Large intestine (tissue), 12 donors: ENCODE results near the gene SERGEF. TPM values are rescaled to one million over a fixed set of nuclear protein-coding genes. Genes with fewer than 3 reads are reported as not detected.

Experiments
- DNase-seq, 2 donors: peaks; one replicate each; pipeline versions ENCODE4 v3.0.0 to v3.0.0-alpha.2; 2013
- H3K27ac ChIP-seq: one replicate; pipeline ENCODE4 v1.5.1; 2013; ENCODE audit warnings: low read length
- H3K27me3 ChIP-seq: 2 replicates; pipeline ENCODE4 v1.6.1; 2013; ENCODE audit warnings: low read length; ENCODE audit not compliant: control insufficient read depth, insufficient read depth
- H3K36me3 ChIP-seq: 2 replicates; pipeline ENCODE4 v1.6.1; 2013; ENCODE audit warnings: low read length; ENCODE audit not compliant: control insufficient read depth, insufficient read depth
- H3K4me1 ChIP-seq: one replicate; pipeline ENCODE4 v1.6.1; 2013; ENCODE audit warnings: low read length; ENCODE audit not compliant: control insufficient read depth, insufficient read depth
- H3K4me3 ChIP-seq: one replicate; pipeline ENCODE4 v1.5.1; 2013; ENCODE audit warnings: low read length
- H3K9me3 ChIP-seq: one replicate; pipeline ENCODE4 v1.6.1; 2013; ENCODE audit warnings: mild to moderate bottlenecking, low read depth, low read length, moderate library complexity; ENCODE audit not compliant: control insufficient read depth
- WGBS: methylation state at CpG from one replicate; pipeline ENCODE4 v1.1.5; 2013; ENCODE audit warnings: low lambda C conversion rate; ENCODE audit not compliant: insufficient coverage; 5-methylcytosine and 5-hydroxymethylcytosine counted together
- long read RNA-seq, 11 donors: transcript quantifications; one replicate each; lab custom pipeline, GENCODE V29; 2026
- polyA plus RNA-seq: library from polyadenylated mRNA; unstranded; fragments of 120-200 nt; gene quantifications from one replicate; pipeline ENCODE4 v1.2.1, GENCODE V29; 2013

SERGEF gene
- polyA plus RNA-seq: 19.7 TPM
- long read RNA-seq, donor 1, partial matches to known transcripts: 0 of 1 reads
- long read RNA-seq, donor 1, other reads (novel, unspliced or antisense): 0 of 1 reads
- long read RNA-seq, donor 2, partial matches to known transcripts: 0 of 1 reads
- long read RNA-seq, donor 2, other reads (novel, unspliced or antisense): 0 of 1 reads
- long read RNA-seq, donor 3: 0 reads
- long read RNA-seq, donor 4: 0 reads
- long read RNA-seq, donor 5: 0 reads
- long read RNA-seq, donor 6, partial matches to known transcripts: 0 of 4 reads
- long read RNA-seq, donor 6, other reads (novel, unspliced or antisense): 0 of 4 reads
- long read RNA-seq, donor 7: 0 reads
- long read RNA-seq, donor 8, partial matches to known transcripts: 0 of 2 reads
- long read RNA-seq, donor 8, other reads (novel, unspliced or antisense): 0 of 2 reads
- long read RNA-seq, donor 9, partial matches to known transcripts: 0 of 2 reads
- long read RNA-seq, donor 9, other reads (novel, unspliced or antisense): 0 of 2 reads
- long read RNA-seq, donor 10, partial matches to known transcripts: 0 of 3 reads
- long read RNA-seq, donor 10, other reads (novel, unspliced or antisense): 0 of 3 reads
- long read RNA-seq, donor 11, partial matches to known transcripts: 0 of 1 reads
- long read RNA-seq, donor 11, other reads (novel, unspliced or antisense): 0 of 1 reads

- no peaks in the 10 kb centered on the region for H3K36me3 ChIP-seq
- H3K27ac ChIP-seq: peak within 1 kb of the TSS; percentile 39
- WGBS: no CpG with 5 or more reads among the region's 93 CpGs
- H3K9me3 ChIP-seq: no peaks in the 10 kb centered on the region
- H3K4me3 ChIP-seq: peak within 1 kb of the TSS; percentile 68
- H3K4me1 ChIP-seq: peaks cover 9% of the 10 kb centered on the region
- H3K27me3 ChIP-seq: peaks cover 5% of the 10 kb centered on the region
- DNase-seq: peak; percentile 94 to 97
Observed at GRCh38 chr11:18012906-18013781, at the start of gene SERGEF. Gene SERGEF, minus strand, starts transcription at chr11:18013047. Its CDS starts 37 bp downstream, at chr11:18013010.

GRCh38 chr11:18061351-18061750 lies 48.5 kb upstream of the SERGEF start:
- Histone ChIP-seq H3K9me3 (no peaks in the 10 kb centered on the region), H3K4me1 (no peaks in the 10 kb centered on the region), H3K36me3 (no peaks in the 10 kb centered on the region), H3K4me3 (no peak overlapping the region), H3K27me3 (no peaks in the 10 kb centered on the region), H3K27ac (no peak overlapping the region)
- no peak for DNase-seq
- WGBS: no CpG with 5 or more reads among the region's 2 CpGs

- no CpG with 5 or more reads among the region's 1 CpG for WGBS
- Histone ChIP-seq H3K27me3 (no peaks in the 10 kb centered on the region), H3K4me1 (no peaks in the 10 kb centered on the region), H3K27ac (no peak overlapping the region), H3K36me3 (no peaks in the 10 kb centered on the region), H3K4me3 (no peak overlapping the region), H3K9me3 (no peaks in the 10 kb centered on the region)
- no peak for DNase-seq
Observed at GRCh38 chr11:18056561-18057181, 43.8 kb upstream of the SERGEF start.

- H3K9me3 ChIP-seq: no peaks in the 10 kb centered on the region
- 79% methylated on average over 9 of the region's 10 CpGs for WGBS
Observed at GRCh38 chr11:18054511-18055103, 41.8 kb upstream of the SERGEF start.

GRCh38 chr11:18050848-18051247 lies 38.0 kb upstream of the SERGEF start:
- WGBS: 71% methylated on average over 1 of the region's 2 CpGs
- H3K36me3 ChIP-seq: no peaks in the 10 kb centered on the region

More at GRCh38 chr11:18054511-18055103, 41.8 kb upstream of the SERGEF start:
- Histone ChIP-seq H3K27me3 (no peaks in the 10 kb centered on the region), H3K27ac (no peak overlapping the region), H3K4me3 (no peak overlapping the region), H3K4me1 (no peaks in the 10 kb centered on the region), H3K36me3 (no peaks in the 10 kb centered on the region)
- DNase-seq: no peak

GRCh38 chr11:18046116-18046777 lies 33.4 kb upstream of the SERGEF start, which contains the start of gene TPH1:
Gene TPH1, minus strand, starts transcription at chr11:18046269. Its CDS starts 5,507 bp downstream, at chr11:18040762.
- H3K36me3 ChIP-seq: no peaks in the 10 kb centered on the region
- no peaks in the 10 kb centered on the region for H3K4me1 ChIP-seq
- DNase-seq: peak; percentile 7 to 39
- no CpG with 5 or more reads among the region's 36 CpGs for WGBS
- no peaks in the 10 kb centered on the region for H3K9me3 ChIP-seq
- no peak within 1 kb of the TSS for H3K27ac ChIP-seq
- H3K27me3 ChIP-seq: peaks cover 28% of the 10 kb centered on the region
- H3K4me3 ChIP-seq: no peak within 1 kb of the TSS

More at GRCh38 chr11:18050848-18051247, 38.0 kb upstream of the SERGEF start:
- Histone ChIP-seq H3K4me3 (no peak overlapping the region), H3K4me1 (no peaks in the 10 kb centered on the region), H3K9me3 (no peaks in the 10 kb centered on the region), H3K27ac (no peak overlapping the region), H3K27me3 (peaks cover 16% of the 10 kb centered on the region)
- DNase-seq: no peak

- no peaks in the 10 kb centered on the region for H3K36me3 ChIP-seq
- H3K9me3 ChIP-seq: no peaks in the 10 kb centered on the region
- H3K4me1 ChIP-seq: no peaks in the 10 kb centered on the region
- no peak overlapping the region for H3K4me3 ChIP-seq
- H3K27me3 ChIP-seq: no peaks in the 10 kb centered on the region
- no peak overlapping the region for H3K27ac ChIP-seq
- no peak for DNase-seq
Observed at GRCh38 chr11:18036456-18036855, 23.6 kb upstream of the SERGEF start.

- no peaks in the 10 kb centered on the region for H3K9me3 ChIP-seq
- H3K27me3 ChIP-seq: no peaks in the 10 kb centered on the region
- no peak overlapping the region for H3K27ac ChIP-seq
- DNase-seq: no peak
- H3K4me3 ChIP-seq: no peak overlapping the region
- WGBS: 92% methylated on average over 2 of the region's 2 CpGs
- no peaks in the 10 kb centered on the region for H3K36me3 ChIP-seq
- no peaks in the 10 kb centered on the region for H3K4me1 ChIP-seq
Observed at GRCh38 chr11:18027475-18027874, 14.6 kb upstream of the SERGEF start.

GRCh38 chr11:18022419-18022818 lies 9.6 kb upstream of the SERGEF start:
- Histone ChIP-seq H3K27ac (no peak overlapping the region), H3K27me3 (no peaks in the 10 kb centered on the region), H3K4me3 (no peak overlapping the region), H3K9me3 (no peaks in the 10 kb centered on the region), H3K4me1 (no peaks in the 10 kb centered on the region), H3K36me3 (no peaks in the 10 kb centered on the region)
- WGBS: no CpG with 5 or more reads among the region's 1 CpG
- no peak for DNase-seq
